Heart right ventricle (tissue), 16 donors: ENCODE results near the gene RNF123. TPM values are rescaled to one million over a fixed set of nuclear protein-coding genes. Genes with fewer than 3 reads are reported as not detected.

Experiments
- ATAC-seq, 8 donors: fragments of 200-7000 bp; cut with Tn5 transposase; one replicate each; pipeline ENCODE4 v1.9.1; 2020; ENCODE audit warnings: mild to moderate bottlenecking in 8 of 8, moderate library complexity in 8 of 8, moderate number of reproducible peaks in 1 of 8
- DNase-seq, 2 donors: peaks; one replicate each; pipeline ENCODE4 v3.0.0-alpha.2; 2020
- H3K27ac ChIP-seq, 10 donors: fragments of 200-600 bp; sonication (generic) in 2 of 10; one replicate each; pipeline versions ENCODE4 v1.5.0 to v1.8.0; 2020 to 2022; ENCODE audit warnings: mild to moderate bottlenecking in 3 of 10
- H3K27me3 ChIP-seq, 7 donors: fragments of 200-600 bp; one replicate each; pipeline ENCODE4 v1.8.0; 2021 to 2022; ENCODE audit warnings: mild to moderate bottlenecking in 2 of 7
- H3K36me3 ChIP-seq, 9 donors: fragments of 200-600 bp; sonication (generic) in 1 of 9; one replicate each; pipeline versions ENCODE4 v1.5.0 to v1.8.0; 2020 to 2022; ENCODE audit warnings: mild to moderate bottlenecking in 2 of 9
- H3K4me1 ChIP-seq, 9 donors: fragments of 200-600 bp; sonication (generic) in 1 of 9; one replicate each; pipeline versions ENCODE4 v1.5.0 to v1.8.0; 2020 to 2022; ENCODE audit warnings: mild to moderate bottlenecking in 4 of 9
- H3K4me3 ChIP-seq, 10 donors: fragments of 200-600 bp; sonication (generic) in 2 of 10; one replicate each; pipeline versions ENCODE4 v1.5.0 to v1.8.0; 2020 to 2022; ENCODE audit warnings: mild to moderate bottlenecking in 7 of 10, moderate library complexity in 2 of 10
- H3K9me3 ChIP-seq, 11 donors: fragments of 200-600 bp in 10 of 11; sonication (generic) in 2 of 11; one replicate each; pipeline versions ENCODE4 v1.5.0 to v1.8.0; 2013 to 2022; ENCODE audit warnings: mild to moderate bottlenecking in 2 of 11, control low read depth in 1 of 11, moderate library complexity in 1 of 11
- CTCF ChIP-seq, 9 donors: fragments of 200-600 bp; sonication (generic) in 2 of 9; IDR thresholded peaks; one replicate each; pipeline versions ENCODE4 v1.5.0 to v1.8.0; 2021 to 2022; ENCODE audit warnings: antibody characterized with exemption in 9 of 9, mild to moderate bottlenecking in 5 of 9, moderate library complexity in 1 of 9
- WGBS, 2 donors: extraction: QIAGEN DNeasy Blood & Tissue Kit; methylation state at CpG; one replicate each; pipeline ENCODE4 v1.1.7; 2013; ENCODE audit warnings: inconsistent platforms in 1 of 2; 5-methylcytosine and 5-hydroxymethylcytosine counted together
- intact Hi-C, 10 donors: fragments of 100-400 bp; cut with DNase I; formaldehyde crosslinking; loops; one replicate each; pipeline versions ENCODE4 v1.11.1 to v1.14.2; 2022
- polyA plus RNA-seq, 2 donors: library from polyadenylated mRNA; stranded (reverse); fragments of 200-250 nt; gene quantifications; one replicate each; pipeline ENCODE4 v1.2.3, GENCODE V29; 2013
- total RNA-seq, 10 donors: library from RNA; stranded (reverse); fragmentation: NEBNext Ultra II Directional in 3 of 10; extraction: Animal tissue kit (Norgen Biotek cat#: 25700) in 3 of 10; gene quantifications; one replicate each; pipeline versions ENCODE4 v1.2.1 to v1.2.4, GENCODE V29; 2021 to 2023
- donor health status: Arrhythmogenic right ventricular cardiomyopathy.
- donor health status: ischemic (EF 13 %, LVEDD 7.1; RV severe dilation, severe dysfunction).
- donor health status: healthy with polysubstance abuse.
- donor health status: DM: no; HTN: yes; CAD: no.
- donor health status: DM: no; HTN: no; CAD: no.
- donor health status: ischemic (EF 25% LVEDD 6.9; RV normal size, moderate dysfunction).
- donor health status: ischemic (EF 25% LVEDD 5.7; RV mildly dilated, moderate dysfunction).
- donor health status: healthy.
- donor health status: DM: yes; HTN: yes; CAD: no.
- donor health status: Ischemic cardiomyopathy.
- donor health status: ischemic (EF 35%, LVEDD 5.7; RV mildly dilated, moderate dysfunction).
- donor health status: nonischemic (EF 11% LVEDD 7.7; RV severe dilation, severe dysfunction).
- donor health status: DM: yes; HTN: yes; CAD: no.
- donor health status: PGD.
- donor health status: ischemic (EF 29% LVEDD 5.4; RV normal size, mild dysfunction).
- donor health status: nonischemic (EF 23%, LVEDD 6.1; RV moderate dilation, normal function).

RNF123 gene
- total and polyA plus RNA-seq, 12 donors: 23.6 to 61.8 (median 48.7) TPM

- Histone ChIP-seq H3K4me1 (no peaks in the 10 kb centered on the region), H3K9me3 (no peaks in the 10 kb centered on the region), H3K36me3 (peaks cover 0 to 82% (median 8%) of the 10 kb centered on the region in 9 donors), H3K4me3 (no peak overlapping the region), H3K27me3 (no peaks in the 10 kb centered on the region), H3K27ac (no peak overlapping the region)
- 91 to 93% methylated on average over 5 of the region's 5 CpGs for WGBS, 2 donors
- ATAC-seq (no peak), DNase-seq (no peak)
- no peak for TF ChIP-seq CTCF (IDR thresholded peaks at IDR 0.05)
- intact Hi-C loops: no loop called here
These were observed 22.1 kb downstream of the RNF123 start for GRCh38 chr3:49711489-49711888.

- H3K9me3 ChIP-seq: no peaks in the 10 kb centered on the region
- no peak for TF ChIP-seq CTCF (IDR thresholded peaks at IDR 0.05)
- H3K4me3 ChIP-seq: no peak overlapping the region
- no peak overlapping the region for H3K27ac ChIP-seq
- H3K36me3 ChIP-seq: peaks cover 0 to 81% (median 8%) of the 10 kb centered on the region in 9 donors
- 92 to 96% methylated on average over 11 of the region's 11 CpGs for WGBS, 2 donors
- H3K4me1 ChIP-seq: no peaks in the 10 kb centered on the region
- DNase-seq: no peak
- H3K27me3 ChIP-seq: no peaks in the 10 kb centered on the region
- no peak for ATAC-seq
- intact Hi-C loops: no loop called here
These were observed 22.8 kb downstream of the RNF123 start for GRCh38 chr3:49712166-49712565.

- WGBS, 2 donors: 69 to 75% methylated on average over 7 of the region's 7 CpGs
- Histone ChIP-seq H3K4me1 (no peaks in the 10 kb centered on the region), H3K27ac (no peak overlapping the region), H3K27me3 (no peaks in the 10 kb centered on the region), H3K4me3 (no peak overlapping the region), H3K36me3 (peaks cover 0 to 80% (median 8%) of the 10 kb centered on the region in 9 donors), H3K9me3 (no peaks in the 10 kb centered on the region)
- ATAC-seq: no peak
- no peak for DNase-seq
- no peak for TF ChIP-seq CTCF (IDR thresholded peaks at IDR 0.05)
- intact Hi-C loops: no loop called here
These were observed 23.4 kb downstream of the RNF123 start for GRCh38 chr3:49712631-49713317.

- ATAC-seq (no peak), DNase-seq (no peak)
- Histone ChIP-seq H3K4me1 (peaks cover 0 to 4% (median 1%) of the 10 kb centered on the region in 9 donors), H3K9me3 (no peaks in the 10 kb centered on the region), H3K27me3 (no peaks in the 10 kb centered on the region), H3K36me3 (peaks cover 0 to 74% (median 8%) of the 10 kb centered on the region in 9 donors), H3K4me3 (no peak overlapping the region), H3K27ac (no peak overlapping the region)
- 93% methylated on average over 25 of the region's 25 CpGs for WGBS, 2 donors
- TF ChIP-seq CTCF (IDR thresholded peaks at IDR 0.05): no peak
- intact Hi-C loops: no loop called here
These were observed 24.2 kb downstream of the RNF123 start for GRCh38 chr3:49713336-49714105.
